Tibial nerve (tissue), 4 donors: ENCODE data around the gene PCSK5.

Experiments
- CTCF ChIP-seq, 5 experiments: fragments of 200-600 bp in 3 of 5; fragments of 450-650 bp in 2 of 5; sonication (generic) in 3 of 5; IDR thresholded peaks; one replicate each; pipeline ENCODE4 v1.5.1; 2016 to 2019; ENCODE audit warnings: antibody characterized with exemption in 5 of 5, mild to moderate bottlenecking in 3 of 5, moderate library complexity in 2 of 5
- EP300 ChIP-seq, 2 donors: sonication (generic); formaldehyde crosslinking; IDR thresholded peaks; one replicate each; pipeline ENCODE4 v1.6.1; 2017; ENCODE audit warnings: antibody characterized with exemption in 2 of 2, mild to moderate bottlenecking in 1 of 2
- POLR2A ChIP-seq, 2 donors: fragments of 450-650 bp; IDR thresholded peaks; one replicate each; pipeline ENCODE4 v1.6.1; 2017; ENCODE audit warnings: antibody characterized with exemption in 2 of 2, mild to moderate bottlenecking in 2 of 2, moderate library complexity in 2 of 2

GRCh38 chr9:76378367-76379073, 488.0 kb downstream of the PCSK5 start:
- TF ChIP-seq CTCF (IDR thresholded peaks at IDR 0.05) (no peak), EP300 (IDR thresholded peaks at IDR 0.05) (no peak), POLR2A (IDR thresholded peaks at IDR 0.05) (no peak)
